ENCODE results near the gene FCRL6. TPM values are rescaled to one million over a fixed set of nuclear protein-coding genes. Genes with fewer than 3 reads are reported as not detected.
A peak's percentile ranks its signal among the peaks of the same experiment; 100 is the strongest.

Gene FCRL6
- total RNA-seq, 1 donor from 2014 or later: not detected

GRCh38 chr1:159862031-159862430, 59.9 kb downstream of the FCRL6 start:
- no peaks in the 10 kb centered on the region for H3F3A ChIP-seq (ENCODE audit: low read depth)
- H3K79me2 ChIP-seq (ENCODE audit: low read depth): no peaks in the 10 kb centered on the region
- Mint-ChIP-seq H3K27me3 (ENCODE audit: insufficient read depth, low read depth) (peaks cover 5% of the 10 kb centered on the region), H3K27ac (peak overlapping the region; percentile 76), H3K4me1 (no peaks in the 10 kb centered on the region), H3K36me3 (no peaks in the 10 kb centered on the region), H3K9me3 (peaks cover 2% of the 10 kb centered on the region), H3K4me3 (no peak overlapping the region)
- H3K4me1 ChIP-seq: peaks cover 14% of the 10 kb centered on the region
- H3K36me3 ChIP-seq: no peaks in the 10 kb centered on the region
- no peak overlapping the region for H3K27ac ChIP-seq
- H3K4me3 ChIP-seq: no peak overlapping the region
- H4K20me1 ChIP-seq (ENCODE audit: low read depth): no peaks in the 10 kb centered on the region
- no peak overlapping the region for H2AFZ ChIP-seq (replicated peaks)
- no peak overlapping the region for H3K4me2 ChIP-seq
- no peak for DNase-seq (ENCODE audit: low spot score)
- peaks cover 21% of the 10 kb centered on the region for H3K27me3 ChIP-seq
- TF ChIP-seq EZH2phosphoT487 (IDR thresholded peaks at IDR 0.05) (no peak), CTCF (IDR thresholded peaks at IDR 0.05) (no peak), EZH2 (IDR thresholded peaks at IDR 0.05) (no peak)
- no peaks in the 10 kb centered on the region for H3K9me3 ChIP-seq (ENCODE audit: low read depth)
- H3K9ac ChIP-seq: no peak overlapping the region

GRCh38 chr1:159862557-159862956, 60.4 kb downstream of the FCRL6 start, which contains the start of gene VSIG8:
TSS of gene VSIG8 (minus strand) at chr1:159862657. CDS start at chr1:159862521, 136 bp downstream.
- Histone ChIP-seq H3K79me2 (ENCODE audit: low read depth) (no peaks in the 10 kb centered on the region), H3F3A (ENCODE audit: low read depth) (no peaks in the 10 kb centered on the region), H3K4me3 (no peak within 1 kb of the TSS), H3K27me3 (peaks cover 18% of the 10 kb centered on the region), H4K20me1 (ENCODE audit: low read depth) (no peaks in the 10 kb centered on the region), H2AFZ (replicated peaks) (no peak within 1 kb of the TSS), H3K36me3 (no peaks in the 10 kb centered on the region), H3K4me2 (no peak within 1 kb of the TSS), H3K9me3 (ENCODE audit: low read depth) (no peaks in the 10 kb centered on the region), H3K4me1 (peaks cover 14% of the 10 kb centered on the region), H3K27ac (no peak within 1 kb of the TSS), H3K9ac (no peak within 1 kb of the TSS)
- Mint-ChIP-seq H3K9me3 (peaks cover 2% of the 10 kb centered on the region), H3K4me1 (no peaks in the 10 kb centered on the region), H3K27ac (peak within 1 kb of the TSS; percentile 76), H3K4me3 (no peak within 1 kb of the TSS), H3K27me3 (ENCODE audit: insufficient read depth, low read depth) (peaks cover 5% of the 10 kb centered on the region), H3K36me3 (no peaks in the 10 kb centered on the region)
- TF ChIP-seq EZH2 (IDR thresholded peaks at IDR 0.05) (no peak), EZH2phosphoT487 (IDR thresholded peaks at IDR 0.05) (no peak), CTCF (IDR thresholded peaks at IDR 0.05) (no peak)
- no peak for DNase-seq (ENCODE audit: low spot score)

- no peak for DNase-seq (ENCODE audit: low spot score)
- Histone ChIP-seq H3K27ac (no peak overlapping the region), H3K9ac (no peak overlapping the region), H4K20me1 (ENCODE audit: low read depth) (no peaks in the 10 kb centered on the region), H3K4me3 (no peak overlapping the region), H3K4me1 (peaks cover 14% of the 10 kb centered on the region), H3K9me3 (ENCODE audit: low read depth) (no peaks in the 10 kb centered on the region), H3F3A (ENCODE audit: low read depth) (no peaks in the 10 kb centered on the region), H3K4me2 (no peak overlapping the region), H3K79me2 (ENCODE audit: low read depth) (no peaks in the 10 kb centered on the region), H2AFZ (replicated peaks) (no peak overlapping the region), H3K27me3 (peaks cover 10% of the 10 kb centered on the region), H3K36me3 (no peaks in the 10 kb centered on the region)
- Mint-ChIP-seq H3K27me3 (ENCODE audit: insufficient read depth, low read depth) (peaks cover 5% of the 10 kb centered on the region), H3K36me3 (no peaks in the 10 kb centered on the region), H3K4me1 (peaks cover 12% of the 10 kb centered on the region), H3K4me3 (peak overlapping the region; percentile 21), H3K9me3 (peaks cover 2% of the 10 kb centered on the region), H3K27ac (no peak overlapping the region)
- TF ChIP-seq EZH2phosphoT487 (IDR thresholded peaks at IDR 0.05) (no peak), EZH2 (IDR thresholded peaks at IDR 0.05) (no peak), CTCF (IDR thresholded peaks at IDR 0.05) (no peak)
These were observed 62.1 kb downstream of the FCRL6 start for GRCh38 chr1:159864262-159864661.

Small RNA genes lying within 50 kb of the gene (small RNA-seq; reads per million reads assigned to genes)
- not detected for gene RF00570

Other genes starting within 250 kb of the FCRL6 start
- gene APCS, start 214.5 kb upstream of the FCRL6 start, total RNA-seq (ENCODE audit: low replicate concordance): not detected in 2 replicates
- gene CRP, start 87.8 kb upstream of the FCRL6 start, total RNA-seq (ENCODE audit: low replicate concordance): not detected in 2 replicates
- gene DUSP23, start 21.4 kb upstream of the FCRL6 start, total RNA-seq (ENCODE audit: low replicate concordance): 3.1 and 19.8 TPM in 2 replicates
- not detected in 2 replicates for gene SLAMF8, start 24.5 kb downstream of the FCRL6 start, total RNA-seq (ENCODE audit: low replicate concordance)
- not detected in 2 replicates for gene VSIG8, start 60.3 kb downstream of the FCRL6 start, total RNA-seq (ENCODE audit: low replicate concordance)
- not detected in 2 replicates for gene CFAP45, start 97.8 kb downstream of the FCRL6 start, total RNA-seq (ENCODE audit: low replicate concordance)
- gene TAGLN2, start 123.1 kb downstream of the FCRL6 start, total RNA-seq (ENCODE audit: low replicate concordance): 3.9 and 12.1 TPM in 2 replicates
- 3.3 and 9.1 TPM in 2 replicates for gene IGSF9, start 143.3 kb downstream of the FCRL6 start, total RNA-seq (ENCODE audit: low replicate concordance)
- gene SLAMF9, start 151.9 kb downstream of the FCRL6 start, total RNA-seq (ENCODE audit: low replicate concordance): not detected in 2 replicates
- gene PIGM, start 229.6 kb downstream of the FCRL6 start, total RNA-seq (ENCODE audit: low replicate concordance): 4.5 and 7.1 TPM in 2 replicates